ENCODE results near the gene RPS2.

DNA sequence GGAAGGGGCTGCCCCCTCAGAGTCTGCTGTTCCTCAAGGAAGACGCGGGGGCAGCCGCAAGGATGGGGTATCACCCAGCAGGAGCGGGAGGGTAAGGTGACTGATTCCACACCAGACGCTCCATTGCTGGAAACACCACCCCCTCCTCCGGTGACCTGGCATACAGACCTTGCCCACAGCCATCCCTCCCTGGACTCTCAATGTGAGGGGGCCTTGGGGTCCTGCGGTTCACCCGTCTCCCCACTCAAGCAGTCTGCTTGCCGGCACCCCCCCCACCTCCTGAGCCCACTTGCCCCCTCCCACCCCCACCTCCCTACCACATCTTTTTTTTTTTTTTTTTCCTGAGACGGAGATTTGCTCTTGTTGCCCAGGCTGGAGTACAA is 34.3 kb downstream of the RPS2 start:
- TF ChIP-seq, protein P1, sequence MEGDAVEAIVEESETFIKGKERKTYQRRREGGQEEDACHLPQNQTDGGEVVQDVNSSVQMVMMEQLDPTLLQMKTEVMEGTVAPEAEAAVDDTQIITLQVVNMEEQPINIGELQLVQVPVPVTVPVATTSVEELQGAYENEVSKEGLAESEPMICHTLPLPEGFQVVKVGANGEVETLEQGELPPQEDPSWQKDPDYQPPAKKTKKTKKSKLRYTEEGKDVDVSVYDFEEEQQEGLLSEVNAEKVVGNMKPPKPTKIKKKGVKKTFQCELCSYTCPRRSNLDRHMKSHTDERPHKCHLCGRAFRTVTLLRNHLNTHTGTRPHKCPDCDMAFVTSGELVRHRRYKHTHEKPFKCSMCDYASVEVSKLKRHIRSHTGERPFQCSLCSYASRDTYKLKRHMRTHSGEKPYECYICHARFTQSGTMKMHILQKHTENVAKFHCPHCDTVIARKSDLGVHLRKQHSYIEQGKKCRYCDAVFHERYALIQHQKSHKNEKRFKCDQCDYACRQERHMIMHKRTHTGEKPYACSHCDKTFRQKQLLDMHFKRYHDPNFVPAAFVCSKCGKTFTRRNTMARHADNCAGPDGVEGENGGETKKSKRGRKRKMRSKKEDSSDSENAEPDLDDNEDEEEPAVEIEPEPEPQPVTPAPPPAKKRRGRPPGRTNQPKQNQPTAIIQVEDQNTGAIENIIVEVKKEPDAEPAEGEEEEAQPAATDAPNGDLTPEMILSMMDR (IDR thresholded peaks at IDR 0.05; ENCODE audit: low read length): no peak
- no peak for TF ChIP-seq EZH2 (IDR thresholded peaks at IDR 0.05; ENCODE audit: borderline replicate concordance, low read length)

All from OCI-LY1 (cell line).